ENCODE measurements around the gene ANTXR2. TPM values are rescaled to one million over a fixed set of nuclear protein-coding genes. Genes with fewer than 3 reads are reported as not detected.

ANTXR2 gene
- total and polyA plus RNA-seq, 2 of the 8 experiments (the other 6 are each of a cell fraction or from before 2014, with no cell fraction given): 1.1 to 7.5 TPM

GRCh38 chr4:79920163-79920853 lies 152.7 kb downstream of the ANTXR2 start:
- Histone ChIP-seq H3K4me1 (replicated peaks in 1 of 4; ENCODE audit: control insufficient read depth in 3 of 4, insufficient read depth in 4 of 4, low read length in 3 of 4) (no peaks in the 10 kb centered on the region), H3K23me2 (ENCODE audit: low read depth, low read length) (no peaks in the 10 kb centered on the region), H3K79me1 (ENCODE audit: low read depth, low read length) (no peaks in the 10 kb centered on the region), H3K18ac (ENCODE audit: extremely low read depth, low read length) (no peak overlapping the region), H3K9ac (replicated peaks in 1 of 4; ENCODE audit: extremely low read depth in 1 of 4, low read depth in 3 of 4, low read length in 3 of 4) (no peak overlapping the region), H3K4ac (replicated peaks; ENCODE audit: insufficient read length, low read depth, low read length) (no peak overlapping the region), H4K91ac (replicated peaks; ENCODE audit: insufficient read length, low read length) (no peak overlapping the region), H4K8ac (ENCODE audit: extremely low read depth, insufficient read depth, low read length) (no peak overlapping the region), H3K14ac (ENCODE audit: insufficient read length) (no peak overlapping the region), H4K5ac (ENCODE audit: insufficient read length, low read depth, low read length) (no peak overlapping the region), H3K4me2 (ENCODE audit: insufficient read depth in 1 of 2, low read depth in 2 of 2, low read length in 2 of 2) (no peak overlapping the region), H2BK5ac (ENCODE audit: low read depth, low read length) (no peak overlapping the region), H3K23ac (ENCODE audit: insufficient read length) (no peak overlapping the region), H2BK20ac (ENCODE audit: low read length) (no peak overlapping the region), H2AFZ (ENCODE audit: low read length) (no peak overlapping the region), H3K27ac (ENCODE audit: low read depth, low read length) (no peak overlapping the region), H2AK5ac (ENCODE audit: low read depth, low read length) (no peak overlapping the region), H3K27me3 (replicated peaks in 1 of 4; ENCODE audit: control insufficient read depth in 3 of 4, extremely low read depth in 1 of 4, insufficient read depth in 3 of 4, low read length in 3 of 4) (no peaks in the 10 kb centered on the region), H4K20me1 (replicated peaks in 1 of 2; ENCODE audit: control insufficient read depth in 1 of 2, insufficient read depth in 2 of 2, low read length in 2 of 2) (no peaks in the 10 kb centered on the region), H2BK120ac (replicated peaks; ENCODE audit: low read depth, low read length) (no peak overlapping the region), H3K79me2 (ENCODE audit: control insufficient read depth in 1 of 2, insufficient read depth in 2 of 2, low read length in 2 of 2) (no peaks in the 10 kb centered on the region), H3K9me3 (ENCODE audit: insufficient read depth in 2 of 2, low read depth in 1 of 2, low read length in 1 of 2) (no peaks in the 10 kb centered on the region), H2BK15ac (ENCODE audit: low read length) (no peak overlapping the region), H3K36me3 (ENCODE audit: control insufficient read depth in 2 of 4, insufficient read depth in 4 of 4, low read length in 3 of 4) (no peaks in the 10 kb centered on the region), H2BK12ac (ENCODE audit: low read depth, low read length) (no peak overlapping the region), H3K4me3 (ENCODE audit: extremely low read depth in 1 of 4, insufficient read depth in 2 of 4, low read depth in 3 of 4, low read length in 4 of 4) (no peak overlapping the region), H3K56ac (replicated peaks; ENCODE audit: insufficient read length, low read depth, low read length) (no peak overlapping the region)
- FAIRE-seq (no peak), DNase-seq (ENCODE audit: low read depth in 1 of 2, low spot score in 2 of 2) (no peak)
- 85% methylated on average over 3 of the region's 3 CpGs; no CpG with 5 or more reads in 1 of the 2 experiments for WGBS, 2 experiments (ENCODE audit: extremely low coverage in 1 of 2, insufficient coverage in 1 of 2, insufficient read length in 1 of 2, insufficient replicate concordance in 2 of 2, low coverage in 1 of 2, low lambda C conversion rate in 2 of 2, missing lambda C conversion rate in 1 of 2)
- ChIA-PET POLR2A (ENCODE audit: partially characterized antibody) (no interaction called here), CTCF (ENCODE audit: partially characterized antibody) (interaction anchor here (0.6 kb wide), 1 partner anchor 298 kb away, joined by 3 read pairs; no protein-coding TSS in a partner anchor)
- TF ChIP-seq JUND (IDR thresholded peaks at IDR 0.05; ENCODE audit: low read length) (no peak), YY1 (IDR thresholded peaks at IDR 0.05; ENCODE audit: low read depth, low read length) (no peak), GTF2F1 (IDR thresholded peaks at IDR 0.05; ENCODE audit: borderline replicate concordance, low read depth, low read length) (no peak), MAFK (IDR thresholded peaks at IDR 0.05; ENCODE audit: low read depth, low read length) (no peak), SRF (IDR thresholded peaks at IDR 0.05; ENCODE audit: low read depth, low read length) (no peak), EZH2 (IDR thresholded peaks at IDR 0.05; ENCODE audit: low read depth, low read length, severe bottlenecking) (no peak), CTCF (IDR thresholded peaks at IDR 0.05; ENCODE audit: control extremely low read depth in 1 of 3, insufficient read depth in 1 of 3, low read depth in 1 of 3, low read length in 3 of 3) (no peak), SIRT6 (IDR thresholded peaks at IDR 0.05; ENCODE audit: low read length) (no peak), KDM1A (IDR thresholded peaks at IDR 0.05; ENCODE audit: borderline replicate concordance, low read length) (no peak), EGR1 (IDR thresholded peaks at IDR 0.05; ENCODE audit: borderline replicate concordance, low read depth, low read length) (no peak), FOSL1 (IDR thresholded peaks at IDR 0.05; ENCODE audit: insufficient read depth, low read depth, low read length) (no peak)

Data from H1 (cell line).